HG02973 (cell line): Measurements from ENCODE around the gene MPO.
A peak's percentile ranks its signal among the peaks of the same experiment; 100 is the strongest.

Source experiments
- ATAC-seq: cut with Tn5 transposase; IDR thresholded peaks from one replicate; pipeline ENCODE4 v1.9.1; 2021; ENCODE audit warnings: moderate library complexity; ENCODE audit not compliant: unreplicated experiment

The MPO gene

GRCh38 chr17:58319173-58320162, 38.7 kb upstream of the MPO start:
- ATAC-seq = no peak

GRCh38 chr17:58318627-58319172, 38.0 kb upstream of the MPO start:
- ATAC-seq = no peak

GRCh38 chr17:58318065-58318481, 37.3 kb upstream of the MPO start:
- ATAC-seq = no peak

- peak; percentile 63 for ATAC-seq
Measured at GRCh38 chr17:58317421-58318064, 36.8 kb upstream of the MPO start.

DNA sequence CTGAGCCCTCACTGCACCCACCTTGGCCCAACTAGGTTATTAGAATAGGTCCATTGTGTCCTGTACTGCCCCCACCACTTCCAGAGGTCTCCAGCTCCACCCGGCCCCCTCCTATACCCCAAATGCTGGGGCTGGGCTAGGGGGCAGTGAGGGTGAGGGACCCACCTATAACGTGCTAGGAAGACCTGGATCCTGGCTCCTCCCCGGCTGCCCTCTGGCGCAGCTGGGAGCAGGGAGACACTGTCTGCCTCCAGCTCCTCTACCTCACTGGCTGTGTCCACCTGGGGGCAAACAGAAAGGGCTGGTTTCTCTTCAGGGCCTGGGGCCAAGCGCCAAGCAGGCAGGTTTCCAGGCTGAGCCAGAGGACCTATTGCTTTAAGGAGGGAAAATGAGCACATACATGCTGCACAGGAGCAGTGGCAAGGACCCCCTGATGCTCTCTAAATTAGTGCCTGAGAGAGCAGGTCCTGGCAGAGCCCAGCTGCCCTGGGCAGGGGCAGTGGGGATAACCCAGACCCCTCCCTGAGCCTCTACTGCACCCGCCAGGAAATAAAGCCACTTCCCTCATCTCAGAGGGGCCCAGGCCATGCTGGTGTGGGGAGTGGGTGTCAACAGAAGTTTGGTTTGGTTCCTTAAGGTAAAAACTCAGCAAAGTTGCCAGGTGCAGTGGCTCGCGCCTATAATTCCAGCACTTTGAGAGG, 35.7 kb upstream of the MPO start:
- ATAC-seq = no peak

- ATAC-seq = no peak
Measured at GRCh38 chr17:58315750-58316149, 35.0 kb upstream of the MPO start.

DNA sequence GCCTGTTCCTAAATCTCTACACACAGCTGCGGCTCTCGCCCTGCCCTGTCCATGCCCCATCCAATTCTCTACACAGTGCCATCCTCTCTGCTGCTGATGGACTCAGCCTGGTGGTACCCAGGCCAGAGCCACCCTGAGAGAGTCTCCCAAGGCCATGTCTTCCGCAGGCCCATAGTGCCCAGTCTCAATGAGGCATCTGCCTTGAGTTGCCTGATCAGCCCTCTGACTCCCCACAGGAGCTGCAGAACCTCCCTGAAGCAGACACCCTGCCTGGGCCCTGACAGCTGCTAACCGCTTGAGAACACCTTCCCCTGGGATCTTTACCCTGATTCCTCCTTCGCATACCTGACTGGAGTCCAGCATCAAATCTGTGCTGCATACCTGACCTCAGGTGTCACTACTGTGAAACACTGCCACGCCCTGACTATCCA, 34.6 kb upstream of the MPO start:
- no peak for ATAC-seq

- no peak for ATAC-seq
Measured at GRCh38 chr17:58314706-58315015, 33.9 kb upstream of the MPO start.

GRCh38 chr17:58313815-58314705, 33.3 kb upstream of the MPO start:
- no peak for ATAC-seq

GRCh38 chr17:58312829-58313228, 32.1 kb upstream of the MPO start:
- ATAC-seq = no peak

- ATAC-seq = no peak
Measured at GRCh38 chr17:58312021-58312630, 31.4 kb upstream of the MPO start.

- no peak for ATAC-seq
Measured at GRCh38 chr17:58311429-58311894, 30.7 kb upstream of the MPO start.

GRCh38 chr17:58310511-58311428, 30.0 kb upstream of the MPO start:
- ATAC-seq = no peak

DNA sequence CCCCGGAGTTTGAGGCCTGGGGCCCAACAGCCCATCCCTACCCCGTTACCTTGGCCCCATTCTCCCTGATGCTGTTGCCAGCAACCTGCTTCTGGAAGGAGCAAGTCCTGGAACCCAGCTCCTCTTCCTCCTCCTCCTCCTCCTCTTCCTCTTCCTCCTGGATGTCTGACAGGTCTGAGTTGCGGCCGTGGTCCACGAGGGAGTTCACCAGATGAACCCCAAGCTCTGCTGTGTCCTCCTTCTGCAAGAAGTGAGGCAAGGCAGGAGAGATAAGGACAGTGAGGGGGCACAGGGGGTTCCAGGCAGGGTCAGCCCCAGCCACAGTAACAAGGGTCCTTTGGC, 29.2 kb upstream of the MPO start:
- no peak for ATAC-seq

DNA sequence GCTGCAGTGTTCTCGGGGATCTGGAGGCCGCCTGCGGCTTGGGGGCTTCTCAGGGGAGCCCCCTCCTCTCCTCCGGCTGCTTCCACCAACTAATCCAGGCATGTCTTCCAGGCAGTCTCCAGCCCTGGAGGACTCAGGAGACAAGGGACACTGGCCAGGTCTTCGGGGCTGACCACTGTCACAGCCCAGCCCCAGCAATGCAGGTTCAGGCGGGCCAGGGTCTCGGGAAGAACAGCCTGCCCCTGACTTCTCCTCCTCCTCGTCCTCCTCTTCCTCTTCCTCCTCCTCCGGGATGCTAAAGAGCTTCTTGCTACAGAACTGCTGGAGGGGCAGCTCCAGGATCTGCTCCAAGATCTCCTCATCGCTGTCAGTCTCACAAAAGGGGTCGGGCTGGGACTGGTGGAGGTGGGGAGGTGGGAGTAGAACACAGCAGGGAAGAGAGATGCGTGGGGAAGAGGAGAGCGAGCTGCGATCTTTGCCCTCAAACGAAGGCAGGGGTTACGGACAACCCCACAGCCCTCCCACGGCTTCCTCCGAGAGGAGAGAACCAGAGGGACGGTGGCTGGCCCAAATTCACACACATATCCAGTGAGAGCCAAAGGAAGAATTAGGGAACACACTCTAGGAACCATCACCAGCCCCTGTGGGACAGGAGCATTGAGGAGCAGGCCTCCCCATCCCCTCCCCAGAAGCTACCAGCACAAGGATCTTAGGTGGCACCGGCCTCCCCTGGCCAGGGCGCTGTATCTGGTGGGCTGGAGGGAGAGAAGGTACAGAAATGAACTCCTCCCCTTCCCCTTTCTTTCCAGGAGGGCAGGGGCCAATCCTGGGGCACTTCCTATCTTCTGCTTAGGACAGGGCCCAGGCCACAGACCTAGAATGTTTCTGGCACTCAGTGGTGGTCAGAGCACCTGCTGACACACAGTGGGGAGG, 28.5 kb upstream of the MPO start:
- no peak for ATAC-seq

- no peak for ATAC-seq
Measured at GRCh38 chr17:58308173-58308984, 27.6 kb upstream of the MPO start.
